Measurements from ENCODE around the gene ABHD16A. TPM values are rescaled to one million over a fixed set of nuclear protein-coding genes. Genes with fewer than 3 reads are reported as not detected.

ABHD16A gene
- total and polyA plus RNA-seq, 2 of the 13 experiments (the other 11 are each of a cell fraction or from before 2014, with no cell fraction given): 43.5 to 45.4 TPM

- intact Hi-C loops (cut with micrococcal nuclease; ENCODE audit: unreplicated experiment): no loop called here
- ChIA-PET CTCF (ENCODE audit: low intra/inter-chr PET ratio, low total read pairs) (no interaction called here), POLR2A (interaction anchor here (0.8 to 3.6 kb wide), 11 partner anchors 9 to 222 kb away, joined by 3 to 104 read pairs (median 5); partner anchors contain the start of genes APOM, BAG6, C6orf47 and CSNK2B)
- Histone ChIP-seq H3K4me3 (replicated peaks in 1 of 3; ENCODE audit: insufficient read depth in 1 of 3, low read depth in 2 of 3, low read length in 3 of 3) (no peak overlapping the region), H3K79me2 (ENCODE audit: insufficient read depth, low read length) (peaks cover 2% of the 10 kb centered on the region), H4K20me1 (ENCODE audit: insufficient read depth, low read length) (no peaks in the 10 kb centered on the region; the same call in 1 of the 2 replicates), H3K9ac (ENCODE audit: insufficient read depth, low read depth, low read length) (no peak overlapping the region), H3K4me2 (ENCODE audit: low read depth, low read length) (no peak overlapping the region), H3K36me3 (replicated peaks in 1 of 2; ENCODE audit: control insufficient read depth in 1 of 2, insufficient read depth in 2 of 2, low read length in 2 of 2) (peaks cover 65 to 86% of the 10 kb centered on the region in 2 experiments), H3K4me1 (ENCODE audit: insufficient read depth, low read length) (peaks cover 28% of the 10 kb centered on the region), H3K27ac (ENCODE audit: extremely low read length, insufficient read depth, low read length) (peak overlapping the region; percentile 39), H3K9me3 (ENCODE audit: low read length) (no peaks in the 10 kb centered on the region), H2AFZ (ENCODE audit: low read length) (no peak overlapping the region), H3K27me3 (ENCODE audit: control insufficient read depth in 1 of 2, insufficient read depth in 2 of 2, low read length in 2 of 2) (no peaks in the 10 kb centered on the region)
- BruUV-seq (replicated peaks): no TSS peak
- DNase-seq (ENCODE audit: low spot score) (peak; percentile 56), ATAC-seq (peak; percentile 64), FAIRE-seq (peak; percentile 30)
- in situ Hi-C loops (cut with HindIII; ENCODE audit: extremely low pct_ligation_motif_present, low pct_unique_long_range_greater_than_20kb): no loop called here
- WGBS (ENCODE audit: low lambda C conversion rate): 68% methylated on average over 6 of the region's 6 CpGs
- TF ChIP-seq PITX1 (CRISPR knock-in tag; IDR thresholded peaks at IDR 0.05) (peak; percentile 55; the same call in 1 of the 2 replicates), HDAC1 (CRISPR knock-in tag; IDR thresholded peaks at IDR 0.05) (0 out of 2 replicates have a peak, but pooled peaks have one; percentile 22), LRRFIP1 (CRISPR knock-in tag; conservative IDR thresholded peaks at IDR 0.05) (no peak), SAP130 (CRISPR knock-in tag; IDR thresholded peaks at IDR 0.05; ENCODE audit: low read depth) (peak; percentile 30; the same call in 1 of the 2 replicates), ZFP37 (CRISPR knock-in tag; IDR thresholded peaks at IDR 0.05; ENCODE audit: borderline replicate concordance) (no peak), HNF4G (IDR thresholded peaks at IDR 0.05; ENCODE audit: borderline replicate concordance, low read depth, low read length) (peak; percentile 20; the same call in 1 of the 2 replicates), HNF4G (CRISPR knock-in tag; IDR thresholded peaks at IDR 0.05; ENCODE audit: borderline replicate concordance, low read depth) (no peak), ZBTB3 (CRISPR knock-in tag; IDR thresholded peaks at IDR 0.05; ENCODE audit: borderline replicate concordance, low read depth) (peak; percentile 71; the same call in 1 of the 2 replicates), HNF4A (CRISPR knock-in tag; IDR thresholded peaks at IDR 0.05) (peak; percentile 78), KDM5B (CRISPR knock-in tag; IDR thresholded peaks at IDR 0.05; ENCODE audit: borderline replicate concordance) (0 out of 2 replicates have a peak, but pooled peaks have one; percentile 24), CEBPG (CRISPR knock-in tag; IDR thresholded peaks at IDR 0.05) (peak; percentile 60), ZNF335 (CRISPR knock-in tag; IDR thresholded peaks at IDR 0.05) (peak; percentile 68; the same call in 1 of the 2 replicates), HMG20A (CRISPR knock-in tag; IDR thresholded peaks at IDR 0.05; ENCODE audit: borderline replicate concordance) (no peak), EHMT2 (IDR thresholded peaks at IDR 0.05; ENCODE audit: borderline replicate concordance, low read depth, low read length) (no peak), ZNF121 (CRISPR knock-in tag; IDR thresholded peaks at IDR 0.05) (peak; percentile 78), SALL1 (CRISPR knock-in tag; IDR thresholded peaks at IDR 0.05) (no peak), PAXIP1 (CRISPR knock-in tag; conservative IDR thresholded peaks at IDR 0.05) (peak; percentile 57), ZNF282 (IDR thresholded peaks at IDR 0.05; ENCODE audit: partially characterized antibody) (no peak), RARA (CRISPR knock-in tag; IDR thresholded peaks at IDR 0.05) (peak; percentile 69), SKI (IDR thresholded peaks at IDR 0.05; ENCODE audit: partially characterized antibody) (peak; percentile 45)
Measured at GRCh38 chr6:31642798-31643570, 60.1 kb downstream of the ABHD16A start.
